Naive thymus-derived CD4-positive, alpha-beta T cell (primary cell): ENCODE measurements around the gene WSCD1. TPM values are rescaled to one million over a fixed set of nuclear protein-coding genes. Genes with fewer than 3 reads are reported as not detected.

Experiments
- ATAC-seq: fragments of 150-1000 bp; cut with Tn5 transposase; 2 replicates; pipeline ENCODE4 v1.10.0; 2021; ENCODE audit warnings: mild to moderate bottlenecking, moderate library complexity
- CTCF ChIA-PET: fragments of 350-600 bp; sonication (Branson Sonifier 250); formaldehyde crosslinking; loops from one replicate; lab custom pipeline; 2021; ENCODE audit warnings: antibody characterized with exemption; lab: Charles Lee
- POLR2A ChIA-PET: fragments of 350-600 bp; sonication (Branson Sonifier 250); formaldehyde crosslinking; loops from one replicate; lab custom pipeline; 2021; ENCODE audit warnings: antibody characterized with exemption, inconsistent platforms; lab: Charles Lee
- DNase-seq, 9 donors: peaks; one replicate each; pipeline versions ENCODE4 v3.0.0 to v3.0.0-alpha.2; 2020 to 2022; ENCODE audit warnings: mixed read lengths in 1 of 9
- H3K27ac ChIP-seq: one replicate; pipeline ENCODE4 v1.7.0; 2013; ENCODE audit warnings: mild to moderate bottlenecking, low read depth, low read length, moderate library complexity
- H3K27me3 ChIP-seq, 2 donors: one replicate each; pipeline ENCODE4 v1.7.0; 2013; ENCODE audit warnings: low read length in 2 of 2, mild to moderate bottlenecking in 2 of 2, moderate library complexity in 2 of 2; ENCODE audit not compliant: control insufficient read depth in 2 of 2, insufficient read depth in 2 of 2
- H3K36me3 ChIP-seq, 3 experiments: 1 replicate in 2 of 3; 2 replicates in 1 of 3; pipeline ENCODE4 v1.7.0; 2013; ENCODE audit warnings: low read length in 3 of 3, mild to moderate bottlenecking in 3 of 3, moderate library complexity in 1 of 3; ENCODE audit not compliant: insufficient read depth in 3 of 3, control insufficient read depth in 2 of 3
- H3K4me1 ChIP-seq, 2 donors: one replicate each; pipeline ENCODE4 v1.7.0; 2013; ENCODE audit warnings: low read length in 2 of 2, mild to moderate bottlenecking in 2 of 2, moderate library complexity in 1 of 2; ENCODE audit not compliant: control insufficient read depth in 2 of 2, insufficient read depth in 2 of 2
- H3K4me3 ChIP-seq: 2 replicates; pipeline ENCODE4 v1.7.0; 2013; ENCODE audit warnings: mild to moderate bottlenecking, low read length
- H3K9me3 ChIP-seq, 3 experiments: 1 replicate in 2 of 3; 2 replicates in 1 of 3; pipeline ENCODE4 v1.7.0; 2013; ENCODE audit warnings: low read length in 3 of 3; ENCODE audit not compliant: control insufficient read depth in 2 of 3
- H3K27ac Mint-ChIP-seq, 9 donors: one replicate each; pipeline ENCODE4 v1.8.0; 2020 to 2022; ENCODE audit warnings: mixed read lengths in 9 of 9, mild to moderate bottlenecking in 8 of 9, moderate library complexity in 5 of 9, inconsistent platforms in 2 of 9
- H3K27me3 Mint-ChIP-seq, 5 donors: one replicate each; pipeline ENCODE4 v1.8.0; 2021 to 2022; ENCODE audit warnings: mixed read lengths in 5 of 5, mild to moderate bottlenecking in 1 of 5
- H3K36me3 Mint-ChIP-seq, 5 donors: one replicate each; pipeline ENCODE4 v1.8.0; 2020 to 2022; ENCODE audit warnings: mixed read lengths in 5 of 5, mild to moderate bottlenecking in 3 of 5, inconsistent platforms in 1 of 5
- H3K4me1 Mint-ChIP-seq, 7 donors: one replicate each; pipeline ENCODE4 v1.8.0; 2020 to 2022; ENCODE audit warnings: mixed read lengths in 7 of 7, mild to moderate bottlenecking in 3 of 7, inconsistent platforms in 1 of 7
- H3K4me3 Mint-ChIP-seq, 10 donors: one replicate each; pipeline ENCODE4 v1.8.0; 2020 to 2022; ENCODE audit warnings: mild to moderate bottlenecking in 10 of 10, mixed read lengths in 10 of 10, moderate library complexity in 6 of 10, inconsistent platforms in 2 of 10
- H3K9me3 Mint-ChIP-seq, 11 donors: one replicate each; pipeline ENCODE4 v1.8.0; 2020 to 2022; ENCODE audit warnings: mixed read lengths in 11 of 11, mild to moderate bottlenecking in 4 of 11, inconsistent platforms in 1 of 11, moderate library complexity in 1 of 11
- intact Hi-C, 2 donors: fragments of 100-400 bp; cut with micrococcal nuclease; formaldehyde crosslinking; loops; one replicate each; pipeline ENCODE4 v1.15.1; 2023
- polyA plus RNA-seq, 2 donors: library from polyadenylated mRNA; unstranded; fragments of 300-500 nt; fragmentation: Illumina TruSeq; gene quantifications; one replicate each; pipeline ENCODE4 v1.2.3, GENCODE V29; 2021
- total RNA-seq, 6 experiments: library from RNA in 5 of 6; stranded (reverse) in 5 of 6; gene quantifications; 1 replicate in 5 of 6; 2 replicates in 1 of 6; pipeline ENCODE4 v1.2.3 and lab custom pipeline; 2021 to 2026

WSCD1 gene
- total and polyA plus RNA-seq, 7 experiments from 2014 or later = 0.13 to 0.73 (median 0.27) TPM; not detected in 2

DNA sequence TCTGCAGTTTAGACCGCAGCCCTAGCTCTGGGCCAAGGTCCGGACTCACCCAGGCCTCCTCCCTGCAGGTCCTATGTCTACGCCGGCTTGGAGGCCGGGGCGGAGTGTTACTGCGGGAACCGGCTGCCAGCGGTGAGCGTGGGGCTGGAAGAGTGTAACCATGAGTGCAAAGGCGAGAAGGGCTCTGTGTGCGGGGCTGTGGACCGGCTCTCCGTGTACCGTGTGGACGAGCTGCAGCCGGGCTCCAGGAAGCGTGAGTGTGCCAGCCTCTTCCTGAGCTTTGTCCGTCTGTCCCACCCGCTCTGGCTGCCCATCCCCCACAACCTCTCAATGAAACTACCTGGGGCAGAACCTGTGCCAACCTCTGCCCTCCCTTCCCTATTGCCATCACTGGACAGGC lies 20.1 kb downstream of the WSCD1 start:
- no peak overlapping the region for H3K4me3 ChIP-seq
- no peaks in the 10 kb centered on the region for H3K9me3 ChIP-seq
- CTCF ChIA-PET = no interaction called here
- no peaks in the 10 kb centered on the region for H3K27me3 ChIP-seq
- no peaks in the 10 kb centered on the region for H3K4me1 ChIP-seq
- H3K27ac ChIP-seq = no peak overlapping the region
- DNase-seq (no peak), ATAC-seq (no peak)
- H3K27me3 Mint-ChIP-seq = peaks cover 0 to 19% (median 9%) of the 10 kb centered on the region in 5 donors
- H3K4me1 Mint-ChIP-seq = no peaks in the 10 kb centered on the region
- H3K36me3 Mint-ChIP-seq = no peaks in the 10 kb centered on the region
- H3K36me3 ChIP-seq = no peaks in the 10 kb centered on the region
- no peak overlapping the region for H3K27ac Mint-ChIP-seq
- H3K4me3 Mint-ChIP-seq = no peak overlapping the region
- intact Hi-C loops = no loop called here
- no peaks in the 10 kb centered on the region for H3K9me3 Mint-ChIP-seq
- POLR2A ChIA-PET = no interaction called here

DNA sequence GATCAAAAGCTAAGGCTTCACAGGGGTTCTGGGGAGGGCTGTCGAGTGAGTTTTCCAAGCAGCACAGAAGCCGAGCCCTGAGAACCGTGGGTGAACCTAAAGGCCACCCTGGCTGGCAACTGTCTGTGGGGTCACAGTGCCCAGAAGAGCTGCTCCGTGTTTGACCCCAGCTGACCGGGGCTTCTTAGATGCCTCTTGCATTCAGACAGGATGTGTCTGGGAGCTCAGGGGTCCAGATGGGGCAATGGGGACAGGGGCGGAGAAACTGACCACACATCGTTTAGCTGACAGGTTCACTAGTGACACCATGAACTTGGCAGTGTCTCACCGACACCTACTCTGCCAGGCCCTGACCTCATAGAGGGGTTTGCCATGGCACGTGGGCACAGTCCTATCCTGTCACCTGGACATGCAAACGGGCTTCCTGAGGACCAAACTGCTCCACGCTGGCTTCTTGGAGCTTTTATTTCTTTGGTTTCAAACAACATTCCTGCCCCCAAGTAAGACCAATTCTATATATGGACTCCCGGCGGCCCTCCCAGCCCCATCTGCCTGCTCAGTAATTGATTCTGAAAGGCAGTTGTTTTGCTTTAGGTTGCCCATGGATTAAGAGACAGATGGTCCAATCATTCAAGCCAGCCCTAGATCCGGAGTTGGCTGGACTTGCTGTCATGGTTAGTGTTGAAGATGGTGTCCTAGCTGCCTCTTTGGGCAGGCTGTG lies 22.2 kb downstream of the WSCD1 start:
- Mint-ChIP-seq H3K4me1 (no peaks in the 10 kb centered on the region), H3K27me3 (peaks cover 0 to 22% (median 9%) of the 10 kb centered on the region in 5 donors), H3K27ac (no peak overlapping the region), H3K9me3 (no peaks in the 10 kb centered on the region), H3K4me3 (no peak overlapping the region), H3K36me3 (no peaks in the 10 kb centered on the region)
- no peaks in the 10 kb centered on the region for H3K9me3 ChIP-seq
- POLR2A ChIA-PET = no interaction called here
- no peaks in the 10 kb centered on the region for H3K27me3 ChIP-seq
- no peak overlapping the region for H3K27ac ChIP-seq
- H3K36me3 ChIP-seq = no peaks in the 10 kb centered on the region
- H3K4me1 ChIP-seq = no peaks in the 10 kb centered on the region
- intact Hi-C loops = no loop called here
- H3K4me3 ChIP-seq = no peak overlapping the region
- DNase-seq = no peak
- CTCF ChIA-PET = no interaction called here
- no peak for ATAC-seq

DNA sequence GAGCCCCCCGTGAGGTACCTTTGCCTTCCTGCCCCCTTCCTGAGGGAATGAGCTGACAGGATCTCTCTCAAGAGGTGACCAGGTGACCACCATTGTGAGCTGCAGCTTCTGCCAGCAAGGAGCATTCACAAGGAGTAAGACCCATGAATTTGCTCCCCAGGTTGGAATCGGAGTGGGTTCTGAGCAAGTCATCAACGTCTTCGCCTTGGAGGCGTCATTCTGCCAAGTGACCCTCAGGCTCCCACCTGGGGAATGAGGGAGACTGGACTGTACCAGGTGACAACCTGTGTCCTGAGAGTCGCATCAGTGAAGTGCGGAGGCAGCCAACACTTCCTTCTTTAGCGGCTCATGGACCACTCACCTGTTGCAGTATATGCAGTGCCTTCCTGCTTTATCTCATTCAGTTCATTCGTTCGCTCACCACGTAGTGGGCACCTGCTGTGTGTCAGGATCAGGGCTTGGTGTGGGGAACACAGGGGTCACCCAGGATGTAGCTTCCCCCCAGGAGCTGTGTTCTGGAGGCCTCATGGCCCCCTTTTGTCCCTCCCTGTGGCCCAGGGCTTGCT lies 22.8 kb downstream of the WSCD1 start:
- H3K4me3 Mint-ChIP-seq = no peak overlapping the region
- no peaks in the 10 kb centered on the region for H3K4me1 Mint-ChIP-seq
- intact Hi-C loops = no loop called here
- H3K27ac ChIP-seq = no peak overlapping the region
- no peak overlapping the region for H3K4me3 ChIP-seq
- H3K9me3 Mint-ChIP-seq = no peaks in the 10 kb centered on the region
- H3K27me3 Mint-ChIP-seq = peaks cover 0 to 22% (median 9%) of the 10 kb centered on the region in 5 donors
- no peaks in the 10 kb centered on the region for H3K9me3 ChIP-seq
- no peaks in the 10 kb centered on the region for H3K36me3 Mint-ChIP-seq
- H3K27me3 ChIP-seq = no peaks in the 10 kb centered on the region
- DNase-seq (no peak), ATAC-seq (no peak)
- no peaks in the 10 kb centered on the region for H3K36me3 ChIP-seq
- POLR2A ChIA-PET = interaction anchor here (0.9 kb wide), 1 partner anchor 1730 kb away, joined by 4 read pairs; no protein-coding TSS in a partner anchor
- CTCF ChIA-PET = no interaction called here
- H3K27ac Mint-ChIP-seq = no peak overlapping the region
- H3K4me1 ChIP-seq = no peaks in the 10 kb centered on the region

DNA sequence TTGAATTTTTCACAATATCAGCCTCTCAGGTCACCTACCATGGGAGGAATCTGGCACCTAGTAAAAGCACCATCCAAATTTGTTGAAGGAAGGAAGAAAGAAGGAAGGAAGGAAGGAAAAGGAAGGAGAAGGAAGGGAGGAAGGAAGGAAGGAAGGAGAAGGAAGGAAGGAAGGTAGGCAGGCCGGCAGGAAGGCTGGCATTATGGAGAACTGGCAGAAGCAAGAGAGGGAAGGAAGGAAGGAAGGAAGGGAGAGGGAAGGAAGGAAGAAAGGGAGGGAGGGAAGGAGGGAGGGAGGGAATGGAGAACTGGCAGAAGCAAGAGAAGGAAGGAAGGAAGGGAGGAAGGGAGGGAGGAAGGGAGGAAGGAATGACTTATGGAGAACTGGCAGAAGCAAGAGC lies 24.3 kb downstream of the WSCD1 start:
- Mint-ChIP-seq H3K27ac (no peak overlapping the region), H3K36me3 (no peaks in the 10 kb centered on the region), H3K27me3 (peaks cover 0 to 28% (median 9%) of the 10 kb centered on the region in 5 donors), H3K4me1 (no peaks in the 10 kb centered on the region), H3K4me3 (no peak overlapping the region), H3K9me3 (no peaks in the 10 kb centered on the region)
- CTCF ChIA-PET = no interaction called here
- no peak for ATAC-seq
- no peaks in the 10 kb centered on the region for H3K36me3 ChIP-seq
- no peaks in the 10 kb centered on the region for H3K4me1 ChIP-seq
- H3K27me3 ChIP-seq = no peaks in the 10 kb centered on the region
- H3K9me3 ChIP-seq = no peaks in the 10 kb centered on the region
- POLR2A ChIA-PET = no interaction called here
- no peak overlapping the region for H3K27ac ChIP-seq
- no peak for DNase-seq
- no peak overlapping the region for H3K4me3 ChIP-seq
- intact Hi-C loops = no loop called here

DNA sequence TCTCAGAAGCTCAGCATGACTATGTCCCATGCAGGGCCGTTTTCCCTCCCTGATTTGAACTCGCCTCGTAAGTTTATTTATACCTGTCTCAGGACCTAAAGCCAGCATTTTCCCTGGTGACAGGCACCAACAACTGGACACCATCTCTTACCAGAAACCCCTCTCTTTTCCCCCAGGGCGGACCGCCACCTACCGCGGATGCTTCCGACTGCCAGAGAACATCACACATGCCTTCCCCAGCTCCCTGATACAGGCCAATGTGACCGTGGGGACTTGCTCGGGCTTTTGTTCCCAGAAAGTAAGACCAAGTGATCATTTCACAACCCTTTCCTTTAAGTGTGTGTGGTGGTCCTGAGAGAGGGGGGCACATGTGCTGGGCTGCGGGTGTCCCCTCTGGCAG lies 24.7 kb downstream of the WSCD1 start:
- DNase-seq (no peak), ATAC-seq (no peak)
- no peaks in the 10 kb centered on the region for H3K36me3 ChIP-seq
- H3K9me3 ChIP-seq = no peaks in the 10 kb centered on the region
- H3K27me3 ChIP-seq = no peaks in the 10 kb centered on the region
- Mint-ChIP-seq H3K9me3 (no peaks in the 10 kb centered on the region), H3K4me3 (no peak overlapping the region), H3K4me1 (no peaks in the 10 kb centered on the region), H3K27me3 (peaks cover 0 to 28% (median 11%) of the 10 kb centered on the region in 5 donors), H3K36me3 (no peaks in the 10 kb centered on the region), H3K27ac (no peak overlapping the region)
- no peak overlapping the region for H3K27ac ChIP-seq
- ChIA-PET CTCF (no interaction called here), POLR2A (no interaction called here)
- H3K4me3 ChIP-seq = no peak overlapping the region
- no peaks in the 10 kb centered on the region for H3K4me1 ChIP-seq
- intact Hi-C loops = no loop called here

DNA sequence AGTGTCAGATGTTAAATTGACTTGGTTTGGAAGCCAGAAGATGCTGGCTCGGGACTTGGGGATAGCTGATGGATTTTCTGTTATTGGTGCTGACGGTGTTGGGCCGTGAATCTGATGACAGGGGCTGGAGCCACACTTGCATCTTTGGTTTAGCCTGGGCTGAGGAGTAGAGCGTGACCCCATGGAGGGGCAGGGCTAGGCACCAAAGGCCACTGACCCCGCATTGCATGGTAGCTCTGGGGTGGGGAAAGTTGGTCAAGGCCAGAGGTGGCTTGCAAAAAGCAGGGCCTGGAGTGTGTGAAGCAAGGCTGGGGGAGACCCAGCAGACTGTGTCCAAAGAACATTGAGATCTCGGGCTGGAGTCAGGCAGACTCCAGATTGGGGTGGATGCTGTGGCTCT lies 25.3 kb downstream of the WSCD1 start:
- DNase-seq = no peak
- Histone ChIP-seq H3K36me3 (no peaks in the 10 kb centered on the region), H3K4me3 (no peak overlapping the region), H3K4me1 (no peaks in the 10 kb centered on the region), H3K27ac (no peak overlapping the region), H3K27me3 (no peaks in the 10 kb centered on the region), H3K9me3 (no peaks in the 10 kb centered on the region)
- H3K27me3 Mint-ChIP-seq = peaks cover 0 to 28% (median 11%) of the 10 kb centered on the region in 5 donors
- no peak overlapping the region for H3K4me3 Mint-ChIP-seq
- no peaks in the 10 kb centered on the region for H3K4me1 Mint-ChIP-seq
- ChIA-PET CTCF (no interaction called here), POLR2A (interaction anchor here (0.6 kb wide), 1 partner anchor 388 kb away, joined by 4 read pairs; no protein-coding TSS in a partner anchor)
- H3K36me3 Mint-ChIP-seq = no peaks in the 10 kb centered on the region
- no peaks in the 10 kb centered on the region for H3K9me3 Mint-ChIP-seq
- H3K27ac Mint-ChIP-seq = no peak overlapping the region
- intact Hi-C loops = no loop called here
- no peak for ATAC-seq
